Medulla oblongata (tissue), 1 donor: ENCODE results near the gene TCEA2.
A peak's percentile ranks its signal among the peaks of the same experiment; 100 is the strongest.

Experiments
- DNase-seq: peaks from one replicate; pipeline ENCODE4 v3.0.0-alpha.2; 2015; ENCODE audit errors: extremely low spot score

The TCEA2 gene

DNA sequence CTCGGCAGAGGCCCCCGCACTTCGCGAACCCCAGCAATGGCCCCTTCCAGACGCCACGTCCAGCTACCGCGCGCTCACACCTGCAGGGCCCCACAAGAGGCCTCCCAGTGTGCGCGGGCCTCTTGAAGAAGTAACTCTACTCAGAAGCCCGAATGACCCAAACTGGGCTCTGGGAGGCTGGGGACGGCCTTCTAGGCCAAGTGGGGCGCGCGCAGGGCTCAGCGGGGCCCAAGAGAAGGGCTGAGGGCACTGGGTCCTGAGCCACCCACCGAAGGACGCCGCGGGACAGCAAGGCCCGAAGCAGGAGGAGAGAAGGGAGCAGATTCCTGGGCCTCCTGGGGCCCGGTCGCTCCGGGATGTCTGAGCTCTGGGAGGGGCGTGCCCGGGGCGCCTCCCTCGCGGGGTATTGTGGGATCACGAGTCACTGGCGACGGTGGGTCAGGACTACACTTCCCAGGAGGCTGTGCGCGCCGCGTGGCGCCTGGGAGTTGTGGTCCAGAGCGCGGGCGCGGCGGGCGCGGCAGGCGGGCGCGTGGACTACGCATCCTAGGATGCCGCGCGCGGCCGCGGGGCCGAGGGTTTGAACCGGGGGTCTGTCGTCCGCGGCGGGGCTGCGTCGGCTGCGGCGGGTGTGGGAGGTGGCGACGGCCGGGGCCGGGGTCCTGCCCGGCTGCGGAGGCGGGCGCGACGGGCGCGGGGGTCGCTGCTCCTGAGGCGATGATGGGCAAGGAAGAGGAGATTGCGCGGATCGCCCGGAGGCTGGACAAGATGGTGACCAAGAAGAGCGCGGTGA lies at the start of gene TCEA2:
Gene TCEA2 (plus strand): TSS at position 603 of the 793 bp plus-strand sequence. CDS start 115 bp downstream, at position 718.
- peak; percentile 98 for DNase-seq

GRCh38 chr20:64015635-64016034 lies 47.4 kb upstream of the TCEA2 start:
- no peak for DNase-seq

DNA sequence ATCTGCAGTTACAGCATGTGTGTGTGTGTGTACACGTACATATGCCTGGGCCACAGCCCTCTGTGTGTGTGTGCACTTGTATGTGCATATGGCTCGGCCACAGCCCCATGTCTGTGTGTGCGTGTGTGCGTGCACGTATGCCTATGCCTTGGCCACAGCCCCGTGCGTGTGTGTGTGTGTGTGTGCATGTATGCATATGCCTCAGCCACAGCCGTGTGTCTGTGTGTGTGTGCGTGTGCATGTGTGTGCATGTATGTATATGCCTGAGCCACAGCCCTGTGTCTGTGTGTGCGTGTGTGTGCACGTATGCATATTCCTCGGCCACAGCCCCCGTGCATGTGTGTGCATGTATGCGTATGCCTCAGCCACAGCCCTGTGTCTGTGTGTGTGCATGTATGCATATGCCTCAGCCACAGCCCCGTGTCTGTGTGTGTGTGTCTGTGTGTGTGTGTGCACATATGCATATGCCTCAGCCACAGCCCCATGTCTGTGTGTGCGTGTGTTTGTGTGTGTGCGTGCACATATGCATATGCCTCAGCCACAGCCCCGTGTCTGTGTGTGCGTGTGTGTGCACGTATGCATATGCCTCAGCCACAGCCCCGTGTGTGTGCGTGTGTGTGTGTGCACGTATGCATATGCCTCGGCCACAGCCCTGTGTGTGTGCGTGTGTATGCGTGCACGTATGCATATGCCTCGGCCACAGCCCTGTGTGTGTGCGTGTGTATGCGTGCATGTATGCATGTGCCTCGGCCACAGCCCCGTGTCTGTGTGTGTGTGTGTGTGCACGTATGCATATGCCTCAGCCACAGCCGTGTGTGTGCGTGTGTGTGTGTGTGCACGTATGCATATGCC lies 41.6 kb upstream of the TCEA2 start:
- DNase-seq: no peak

GRCh38 chr20:64022671-64023360 lies 40.2 kb upstream of the TCEA2 start:
- no peak for DNase-seq

DNA sequence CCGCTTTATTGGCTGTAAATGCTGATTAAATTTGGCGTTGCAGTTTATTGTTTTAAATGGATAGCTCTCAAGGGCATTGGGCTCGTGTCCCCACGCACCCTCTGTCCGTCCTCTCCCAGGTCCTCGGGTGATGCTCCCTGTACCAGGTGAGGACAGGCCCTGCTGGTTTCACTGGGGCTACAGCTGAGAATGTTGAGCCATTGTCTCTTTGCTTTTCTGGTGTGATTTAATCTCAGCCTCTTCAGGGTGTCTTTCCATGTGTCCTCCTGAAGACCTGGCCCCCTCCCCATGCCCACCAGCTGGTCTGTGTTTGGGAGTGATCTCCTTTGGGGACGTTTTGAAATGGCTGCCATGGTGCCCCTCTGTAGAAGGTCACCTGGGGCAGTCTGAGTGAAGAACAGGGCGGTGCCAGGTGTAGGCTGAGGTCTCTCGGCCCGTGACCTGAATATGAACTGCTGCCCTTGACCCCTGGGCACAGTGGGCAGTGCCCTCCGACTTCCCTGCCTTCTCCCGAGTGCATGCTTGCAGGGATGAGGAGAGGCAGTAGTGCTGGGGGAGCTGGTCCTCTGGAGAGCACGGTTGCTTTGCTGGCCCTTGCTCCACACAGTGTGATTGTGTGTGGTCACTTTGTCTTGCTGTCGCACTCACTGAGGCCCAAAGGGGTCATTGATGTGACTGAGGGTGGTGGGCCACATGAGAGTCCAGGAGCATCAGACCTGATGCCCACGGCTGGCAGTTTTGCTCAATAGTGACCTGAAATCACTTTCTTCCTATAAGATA lies 39.4 kb upstream of the TCEA2 start:
- DNase-seq: no peak

DNA sequence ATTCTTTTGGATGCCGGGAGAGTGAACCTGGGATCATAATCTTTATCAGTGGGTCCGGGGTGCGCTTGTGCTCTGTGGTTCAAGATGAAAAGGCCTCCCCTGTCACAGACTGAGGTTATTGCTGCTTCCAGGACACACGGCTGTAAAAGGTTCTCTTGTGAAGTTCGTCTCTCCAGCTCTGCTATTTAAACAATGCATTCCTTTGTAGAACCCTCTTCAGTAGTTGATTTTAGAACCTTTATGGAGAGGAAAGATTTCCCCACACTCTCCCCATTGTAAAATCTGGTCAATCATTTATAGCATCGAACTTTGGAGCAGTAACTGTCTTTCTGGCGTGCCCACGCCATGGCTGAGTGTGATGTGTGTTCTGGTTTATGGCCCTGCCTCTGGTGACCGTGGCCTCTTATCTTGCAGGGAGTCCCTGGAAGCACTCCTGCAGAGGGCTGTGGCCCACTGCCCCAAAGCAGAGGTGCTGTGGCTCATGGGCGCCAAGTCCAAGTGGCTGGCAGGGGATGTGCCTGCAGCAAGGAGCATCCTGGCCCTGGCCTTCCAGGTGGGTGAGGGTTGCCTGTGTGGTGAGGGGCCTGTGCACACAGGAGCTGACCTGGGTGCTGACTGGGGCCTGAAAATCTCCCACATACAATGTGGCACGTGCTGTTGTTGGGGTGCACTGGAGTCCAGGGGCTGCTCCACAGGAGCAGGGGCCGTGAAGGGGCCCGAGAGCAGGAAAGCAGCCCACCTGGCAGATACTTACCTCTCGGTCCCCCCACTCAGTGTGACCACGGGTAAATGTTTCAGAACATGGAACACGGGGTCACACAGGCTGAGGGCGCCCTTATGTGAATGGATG lies 38.6 kb upstream of the TCEA2 start:
- no peak for DNase-seq

DNA sequence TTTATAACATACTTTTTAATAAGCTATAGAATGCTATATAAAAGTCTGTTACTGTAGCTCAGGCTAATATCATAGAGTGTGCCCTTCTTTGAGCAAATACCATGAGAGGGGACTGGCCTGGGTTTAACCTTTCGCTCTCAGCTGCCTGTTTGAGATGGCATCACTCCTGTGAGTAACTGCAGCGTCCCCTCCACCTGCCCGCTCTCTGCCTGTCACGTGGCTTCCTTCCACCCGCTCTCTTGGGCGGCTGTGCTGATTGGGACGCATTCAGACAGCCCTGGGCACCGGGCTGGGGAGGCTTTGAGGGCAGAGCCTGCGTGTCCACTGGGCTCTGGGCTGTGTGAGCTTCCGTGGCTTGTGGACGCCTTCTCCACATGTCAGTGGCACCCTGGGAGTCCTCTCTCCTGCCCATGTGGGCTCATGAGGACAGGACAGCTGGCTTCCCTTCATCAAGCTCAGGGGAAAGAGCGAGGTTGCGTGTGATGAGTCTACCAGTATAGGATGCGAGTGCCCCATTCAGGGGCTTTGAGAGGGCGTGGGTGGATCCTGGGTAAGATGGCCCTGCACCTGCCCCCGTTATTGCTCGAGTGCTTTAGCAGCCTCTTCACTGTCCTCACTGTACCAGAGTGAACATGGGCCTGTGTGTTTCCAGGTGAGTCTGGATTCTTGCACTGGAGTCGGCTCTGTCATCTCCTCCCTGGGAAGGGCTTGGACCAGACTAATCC lies 37.7 kb upstream of the TCEA2 start:
- no peak for DNase-seq

GRCh38 chr20:64025826-64026412 lies 37.1 kb upstream of the TCEA2 start:
- DNase-seq: no peak

DNA sequence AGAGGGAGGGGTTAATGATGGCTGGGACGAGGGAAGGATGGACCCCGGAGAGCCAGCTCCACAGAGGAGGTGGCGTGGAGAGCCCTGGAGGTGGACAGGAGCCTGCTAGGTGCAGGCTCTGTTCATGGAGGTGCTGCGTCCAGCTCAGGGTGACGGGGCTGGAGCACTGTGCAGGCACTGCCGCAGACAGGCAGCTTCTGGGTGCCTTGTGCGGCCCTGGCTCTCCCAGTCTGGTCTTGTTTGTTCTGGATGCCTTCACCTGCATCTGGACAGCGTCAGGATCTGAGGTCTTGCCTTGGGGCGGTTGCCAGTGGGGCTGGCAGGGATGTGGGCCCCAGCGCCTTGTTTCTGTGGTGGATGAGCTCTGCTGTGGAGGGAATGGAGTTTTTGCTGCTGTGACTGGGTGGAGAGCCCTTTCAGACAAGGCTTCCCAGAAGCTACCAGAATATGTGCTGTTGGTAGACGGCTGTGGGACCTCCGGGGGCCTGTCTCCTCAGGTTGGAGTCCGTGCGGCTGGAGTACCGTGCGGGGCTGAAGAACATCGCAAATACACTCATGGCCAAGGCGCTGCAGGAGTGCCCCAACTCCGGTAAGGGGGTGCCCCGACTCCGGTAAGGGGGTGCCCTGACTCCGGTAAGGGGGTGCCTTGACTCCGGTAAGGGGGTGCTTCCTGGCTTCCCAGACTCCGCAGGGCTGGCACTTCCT lies 34.9 kb upstream of the TCEA2 start:
- no peak for DNase-seq

- DNase-seq: no peak
Measured at GRCh38 chr20:64029293-64030117, 33.5 kb upstream of the TCEA2 start.

DNA sequence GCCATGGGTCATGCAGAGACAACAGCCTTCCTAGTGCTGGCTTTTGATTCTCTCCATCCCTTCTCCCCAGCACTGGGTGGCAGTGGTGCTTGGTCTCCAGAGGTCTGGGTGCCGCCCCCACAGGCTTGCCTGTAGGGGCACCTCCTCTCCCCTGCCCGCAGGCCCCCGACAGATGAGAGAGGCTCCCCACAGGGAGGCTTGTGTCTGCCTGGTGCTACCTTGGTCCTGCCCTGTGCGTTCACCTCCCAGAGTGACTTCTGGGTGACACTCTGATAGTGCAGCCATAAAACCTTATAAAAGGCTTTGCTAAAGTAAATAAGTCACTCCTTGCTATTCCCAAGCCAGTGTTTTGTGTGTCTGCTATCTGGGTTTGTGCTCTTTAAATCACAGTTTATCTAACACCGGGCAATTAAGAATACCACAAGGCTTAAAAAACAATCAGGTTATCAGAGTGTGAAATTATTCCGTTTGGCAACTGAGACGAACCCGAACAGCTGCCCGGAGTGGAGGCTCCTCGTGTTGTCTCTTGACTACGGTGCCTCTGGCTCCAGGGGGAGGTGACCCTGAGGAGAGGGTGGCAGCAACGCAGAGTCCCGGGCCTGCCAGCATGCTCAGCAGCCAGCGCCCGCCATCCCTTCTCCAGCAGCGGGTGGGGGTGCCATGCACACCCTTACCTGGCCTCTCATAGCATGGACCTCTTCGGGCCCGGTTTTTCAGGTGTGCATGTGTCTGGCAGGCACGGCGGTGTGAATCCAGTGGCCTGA lies 32.4 kb upstream of the TCEA2 start:
- no peak for DNase-seq

- DNase-seq: no peak
Measured at GRCh38 chr20:64031822-64032314, 31.1 kb upstream of the TCEA2 start.

- DNase-seq: no peak
Measured at GRCh38 chr20:64032706-64033624, 30.0 kb upstream of the TCEA2 start.

- no peak for DNase-seq
Measured at GRCh38 chr20:64033981-64034493, 29.0 kb upstream of the TCEA2 start.

- no peak for DNase-seq
Measured at GRCh38 chr20:64035066-64035932, 27.7 kb upstream of the TCEA2 start.
